ENCODE measurements around the gene NCAM2.

DNA sequence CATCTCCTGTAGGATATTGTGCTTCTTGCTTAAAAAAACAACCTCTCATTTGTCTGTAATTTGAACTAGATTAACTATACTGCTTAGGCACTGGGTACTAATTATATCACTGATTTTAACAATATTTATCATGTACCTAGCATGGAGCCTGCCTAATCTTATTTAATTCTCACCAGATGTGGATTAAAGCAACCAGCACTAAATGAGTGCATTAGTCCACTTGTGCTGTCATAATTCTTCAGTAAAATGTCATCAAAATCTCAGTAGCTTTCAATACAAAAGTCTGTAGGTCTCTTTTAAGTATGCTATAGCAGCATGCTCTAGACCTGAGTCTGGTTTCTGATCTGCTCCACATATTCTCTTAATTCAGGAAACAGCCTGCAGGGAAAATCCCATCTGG lies 368.1 kb downstream of the NCAM2 start:
- TF ChIP-seq POLR2A (IDR thresholded peaks at IDR 0.05) (no peak), EP300 (IDR thresholded peaks at IDR 0.05) (no peak)
- TF ChIP-seq, protein P1, sequence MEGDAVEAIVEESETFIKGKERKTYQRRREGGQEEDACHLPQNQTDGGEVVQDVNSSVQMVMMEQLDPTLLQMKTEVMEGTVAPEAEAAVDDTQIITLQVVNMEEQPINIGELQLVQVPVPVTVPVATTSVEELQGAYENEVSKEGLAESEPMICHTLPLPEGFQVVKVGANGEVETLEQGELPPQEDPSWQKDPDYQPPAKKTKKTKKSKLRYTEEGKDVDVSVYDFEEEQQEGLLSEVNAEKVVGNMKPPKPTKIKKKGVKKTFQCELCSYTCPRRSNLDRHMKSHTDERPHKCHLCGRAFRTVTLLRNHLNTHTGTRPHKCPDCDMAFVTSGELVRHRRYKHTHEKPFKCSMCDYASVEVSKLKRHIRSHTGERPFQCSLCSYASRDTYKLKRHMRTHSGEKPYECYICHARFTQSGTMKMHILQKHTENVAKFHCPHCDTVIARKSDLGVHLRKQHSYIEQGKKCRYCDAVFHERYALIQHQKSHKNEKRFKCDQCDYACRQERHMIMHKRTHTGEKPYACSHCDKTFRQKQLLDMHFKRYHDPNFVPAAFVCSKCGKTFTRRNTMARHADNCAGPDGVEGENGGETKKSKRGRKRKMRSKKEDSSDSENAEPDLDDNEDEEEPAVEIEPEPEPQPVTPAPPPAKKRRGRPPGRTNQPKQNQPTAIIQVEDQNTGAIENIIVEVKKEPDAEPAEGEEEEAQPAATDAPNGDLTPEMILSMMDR (IDR thresholded peaks at IDR 0.05): no peak

Data from ovary (tissue), 3 donors.